ENCODE data around the gene PXDN. TPM values are rescaled to one million over a fixed set of nuclear protein-coding genes. Genes with fewer than 3 reads are reported as not detected.

Gene PXDN
- total RNA-seq, 1 experiment from 2014 or later, result 126 TPM

DNA sequence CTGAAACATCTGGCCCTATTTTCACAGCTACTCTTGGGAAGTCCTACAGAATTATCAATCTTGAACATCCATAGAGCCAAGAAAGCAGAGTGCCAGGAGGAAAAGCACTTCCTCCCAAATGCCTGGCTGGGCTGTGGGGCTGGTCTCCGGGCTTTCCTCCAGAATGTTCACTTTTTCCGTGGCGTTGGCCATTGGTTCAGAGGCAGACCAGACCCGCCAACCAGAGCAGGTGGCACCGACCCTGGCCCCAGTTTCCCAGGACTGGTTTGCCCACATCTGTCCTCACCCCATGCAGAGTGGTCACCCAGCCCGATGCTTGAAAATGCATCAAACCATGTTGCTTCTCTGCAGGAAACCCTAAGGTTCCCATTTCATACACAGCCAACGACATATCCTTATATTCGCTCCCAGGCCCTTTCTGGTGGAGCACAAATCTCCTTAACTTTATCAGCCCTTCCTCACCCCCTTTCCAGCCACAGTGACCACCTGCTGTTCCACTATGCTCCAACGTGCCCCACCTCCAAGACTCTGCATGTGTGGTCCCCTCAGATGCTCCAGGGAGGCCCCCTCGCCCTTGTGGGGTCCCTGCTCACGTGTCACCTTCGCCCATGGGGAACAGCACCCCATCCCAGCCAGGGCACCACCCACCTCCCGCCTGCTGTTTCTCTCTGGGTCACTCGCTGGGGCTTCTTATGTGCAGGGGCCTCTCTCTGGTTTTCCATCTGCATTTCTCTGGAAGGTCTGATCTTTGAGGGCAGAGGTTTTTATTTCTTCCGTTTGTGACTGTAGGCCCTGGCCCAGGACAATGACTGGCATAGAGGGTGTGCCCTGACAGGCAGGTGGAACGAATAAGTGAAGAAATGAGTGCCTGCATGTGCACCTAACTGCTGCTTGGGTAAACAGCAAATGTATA is 92.9 kb downstream of the PXDN start:
- DNase-seq (ENCODE audit: low read depth), result no peak

DNA sequence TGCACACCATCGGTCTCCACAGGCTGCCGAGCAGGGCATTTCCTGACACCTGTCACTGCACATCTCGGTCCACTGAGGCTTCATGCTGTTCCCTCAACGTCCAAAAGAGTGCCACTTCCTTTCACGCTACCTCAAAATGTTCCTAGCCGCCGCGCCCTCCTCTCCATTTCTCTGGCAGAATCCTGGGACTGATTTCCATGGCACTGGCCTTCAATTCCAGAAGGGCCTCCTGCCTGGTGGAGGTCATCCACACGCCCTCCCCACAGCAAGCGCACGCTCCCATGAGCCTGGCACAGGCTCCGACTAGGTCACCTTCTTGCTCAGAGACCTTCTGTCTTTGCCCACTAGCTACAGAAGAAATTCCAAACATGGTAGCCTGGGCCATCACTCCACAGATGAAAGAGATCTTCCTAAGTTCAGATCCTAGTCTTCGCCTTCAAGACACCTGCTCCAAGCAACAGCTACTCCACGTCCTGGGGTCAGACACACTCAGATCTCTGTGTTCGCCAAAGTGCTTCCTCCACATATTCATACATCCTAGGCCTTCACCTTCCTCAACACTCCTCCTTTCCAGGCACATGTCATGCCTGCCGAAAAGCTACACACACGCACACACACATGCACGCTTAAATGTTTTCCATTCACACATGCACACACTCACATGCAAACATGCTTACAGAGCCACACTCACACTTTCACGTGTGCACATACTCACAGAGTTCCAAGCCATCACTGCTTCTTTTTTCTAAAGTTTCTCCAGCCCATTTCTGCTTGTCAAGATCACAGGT is 94.0 kb downstream of the PXDN start:
- no peak for DNase-seq (ENCODE audit: low read depth)

DNA sequence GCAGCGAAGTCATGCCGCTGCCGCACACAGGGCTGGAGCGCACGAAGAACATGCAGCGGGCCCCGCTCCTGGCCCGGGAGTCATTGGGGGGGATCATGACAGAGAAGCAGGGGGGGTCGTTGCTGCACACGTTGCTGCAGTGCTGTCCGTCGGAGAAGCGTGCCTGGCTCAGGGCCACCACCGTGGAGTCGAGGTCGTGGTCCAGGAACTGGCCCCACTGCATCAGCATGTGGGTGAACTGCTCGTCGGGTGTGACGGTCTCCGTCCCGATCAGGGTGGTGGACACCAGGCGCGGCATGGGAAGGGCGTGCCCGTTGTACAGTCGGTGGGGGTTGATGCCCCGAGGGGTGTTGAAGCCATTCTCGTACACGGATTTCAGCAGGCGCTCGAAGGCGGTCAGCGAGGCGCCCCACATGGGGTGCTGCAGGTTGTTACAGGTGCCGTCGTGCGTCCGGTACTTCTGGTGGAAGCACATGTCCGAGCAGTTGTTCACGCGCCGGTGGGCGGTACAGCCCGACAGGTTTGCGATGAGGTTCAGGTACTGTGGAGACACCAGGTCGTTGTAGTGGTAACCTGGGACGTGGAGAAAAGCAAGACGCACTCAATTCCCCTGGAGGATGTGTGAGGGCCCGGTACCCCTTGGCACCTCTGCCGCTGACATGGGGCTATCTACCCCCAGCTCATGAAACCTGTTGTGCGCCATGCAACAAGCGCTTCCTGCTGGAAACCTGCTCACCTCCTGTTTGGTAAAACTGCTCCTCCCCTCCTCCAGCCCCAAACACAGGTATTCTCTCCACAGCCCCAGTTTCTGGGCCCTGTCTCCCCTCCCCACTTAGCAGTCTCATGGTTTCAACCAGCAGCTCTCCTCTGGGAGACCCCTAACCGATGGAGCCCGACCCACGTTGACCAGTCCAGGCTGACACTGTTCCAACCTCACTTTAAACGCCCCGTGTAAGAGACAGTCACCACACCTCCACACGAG is 94.9 kb downstream of the PXDN start:
- no peak for DNase-seq (ENCODE audit: low read depth)

DNA sequence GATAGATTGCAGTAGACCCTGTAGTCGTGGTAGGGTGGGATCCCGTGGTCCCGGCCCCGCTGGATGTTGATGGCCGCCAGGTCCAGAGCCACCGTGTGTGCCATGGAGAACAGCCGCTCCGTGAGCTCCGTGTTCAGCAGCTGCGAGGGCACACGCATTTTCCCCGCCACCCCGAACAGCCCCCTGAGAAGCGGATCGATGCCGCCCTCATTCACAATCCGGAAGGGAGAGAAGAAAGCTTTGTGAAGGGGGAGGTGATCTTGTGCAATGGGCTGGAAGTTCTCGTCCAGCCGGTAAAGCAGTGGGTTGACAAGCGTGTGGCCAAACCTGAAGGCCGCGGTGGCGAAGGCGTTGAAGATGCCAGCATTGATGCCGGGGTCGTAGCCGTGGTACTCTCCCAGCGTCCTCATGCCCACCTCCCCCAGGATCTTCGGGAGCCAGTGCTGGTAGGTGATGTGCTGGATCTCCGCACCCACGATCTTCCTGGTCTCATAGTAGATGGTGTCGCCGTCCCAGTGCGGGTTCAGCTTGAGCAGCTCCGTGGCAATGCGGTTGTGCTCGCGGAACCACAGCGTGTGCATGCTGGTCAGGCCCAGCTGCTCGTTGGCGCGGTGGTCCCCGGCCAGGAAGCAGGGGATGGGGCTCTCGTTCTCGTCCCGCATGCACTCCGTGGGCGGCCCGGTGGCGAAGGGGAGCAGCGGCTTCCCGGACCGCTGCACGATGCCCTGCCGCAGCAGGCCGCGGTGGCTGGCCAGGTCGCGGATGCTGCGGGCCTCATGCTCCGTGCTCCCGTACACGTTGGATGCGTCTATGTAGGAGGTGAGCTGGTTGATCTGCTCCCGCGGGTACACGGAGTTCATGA is 95.8 kb downstream of the PXDN start:
- DNase-seq (ENCODE audit: low read depth), result no peak

DNA sequence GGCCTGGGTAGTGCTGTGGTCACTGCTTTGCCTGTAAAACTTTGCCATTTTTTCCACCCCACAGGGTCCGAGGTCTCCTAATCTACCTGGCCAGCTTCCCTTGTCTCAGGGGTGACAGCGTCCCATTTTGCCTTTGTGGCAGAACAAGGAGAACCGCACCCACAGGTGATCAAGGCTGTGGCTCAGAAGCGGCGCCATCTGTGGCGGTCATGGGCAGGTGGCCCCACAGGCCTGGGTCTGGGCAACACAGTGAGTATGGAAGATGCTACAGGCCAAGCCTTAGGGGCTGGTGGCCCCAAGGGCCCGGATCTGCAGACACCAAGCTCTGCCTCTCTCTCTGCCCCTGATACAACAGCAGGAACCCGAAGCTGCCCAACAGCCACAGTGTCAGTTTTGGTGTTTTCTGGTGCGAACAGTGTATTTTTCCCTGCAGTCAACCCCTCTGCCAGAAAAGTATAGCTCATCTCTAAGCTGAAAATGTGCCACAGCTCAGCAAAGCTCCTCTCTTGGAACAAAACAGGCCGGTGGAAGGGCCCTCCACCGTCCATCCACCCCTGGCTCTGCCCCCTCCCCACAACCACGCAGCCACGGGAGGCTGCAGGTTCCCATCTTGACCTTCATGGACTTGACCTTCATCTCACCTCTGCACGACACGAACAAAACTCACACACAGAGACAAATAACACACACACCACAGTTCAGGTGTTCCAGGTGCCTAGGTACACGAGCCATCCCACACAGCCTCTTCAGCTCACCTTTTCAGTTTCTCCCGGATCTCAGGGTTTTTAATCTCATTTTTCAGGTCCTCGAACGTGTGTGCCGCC is 96.7 kb downstream of the PXDN start:
- no peak for DNase-seq (ENCODE audit: low read depth)

DNA sequence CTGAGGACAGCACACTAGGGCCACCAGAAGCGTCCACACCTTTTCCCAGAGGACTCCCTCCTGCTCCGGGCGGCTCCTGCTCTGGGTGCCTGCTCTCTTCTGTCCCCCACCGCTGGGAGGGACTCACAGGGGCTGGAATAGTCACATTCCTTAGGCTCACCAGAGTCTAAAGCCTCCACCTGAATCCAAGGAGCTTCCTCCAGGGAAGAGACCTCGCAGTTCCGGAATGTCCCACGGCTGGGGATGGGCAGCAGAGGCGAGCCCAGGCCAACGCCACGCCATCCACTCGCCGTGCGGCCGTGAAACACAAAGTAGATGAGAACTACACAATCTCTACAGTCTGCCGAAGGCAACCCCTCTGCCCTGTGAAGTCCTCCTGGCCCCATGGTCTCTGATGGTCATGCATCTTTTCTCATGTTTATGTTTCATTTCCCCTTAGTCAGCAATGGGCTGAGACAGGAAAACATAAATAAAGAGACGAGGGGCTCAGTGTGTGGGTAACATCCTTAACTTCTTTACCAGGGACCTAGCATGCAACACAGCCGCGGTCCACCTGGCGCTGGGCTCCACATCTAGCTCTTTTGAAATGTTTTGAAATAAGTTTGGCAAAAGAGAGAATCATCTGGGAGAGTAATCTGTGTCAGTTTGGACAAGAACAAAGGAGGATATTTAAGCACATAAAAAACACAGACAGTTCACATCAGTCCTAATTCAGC is 98.4 kb downstream of the PXDN start:
- DNase-seq (ENCODE audit: low read depth), result no peak

DNA sequence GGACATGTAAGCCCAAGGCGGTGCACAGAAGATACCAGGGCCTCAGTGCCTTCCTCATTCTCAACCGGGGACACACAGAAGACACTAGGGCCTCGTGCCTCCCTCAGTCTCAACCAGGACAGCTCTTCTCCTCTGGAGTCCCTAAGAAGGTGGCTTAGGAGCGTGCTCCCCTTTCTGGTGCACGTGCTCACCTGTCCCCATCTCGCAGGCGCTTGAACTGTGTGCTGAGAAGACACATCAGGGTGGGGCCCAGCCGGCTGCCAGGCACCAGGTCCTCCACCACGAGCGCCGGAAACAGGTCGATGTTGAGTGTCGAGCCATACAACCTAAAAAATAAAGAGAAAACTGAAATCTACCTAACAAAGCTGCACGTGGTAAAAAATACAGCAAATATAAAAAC is 99.9 kb downstream of the PXDN start:
- DNase-seq (ENCODE audit: low read depth), result no peak

DNA sequence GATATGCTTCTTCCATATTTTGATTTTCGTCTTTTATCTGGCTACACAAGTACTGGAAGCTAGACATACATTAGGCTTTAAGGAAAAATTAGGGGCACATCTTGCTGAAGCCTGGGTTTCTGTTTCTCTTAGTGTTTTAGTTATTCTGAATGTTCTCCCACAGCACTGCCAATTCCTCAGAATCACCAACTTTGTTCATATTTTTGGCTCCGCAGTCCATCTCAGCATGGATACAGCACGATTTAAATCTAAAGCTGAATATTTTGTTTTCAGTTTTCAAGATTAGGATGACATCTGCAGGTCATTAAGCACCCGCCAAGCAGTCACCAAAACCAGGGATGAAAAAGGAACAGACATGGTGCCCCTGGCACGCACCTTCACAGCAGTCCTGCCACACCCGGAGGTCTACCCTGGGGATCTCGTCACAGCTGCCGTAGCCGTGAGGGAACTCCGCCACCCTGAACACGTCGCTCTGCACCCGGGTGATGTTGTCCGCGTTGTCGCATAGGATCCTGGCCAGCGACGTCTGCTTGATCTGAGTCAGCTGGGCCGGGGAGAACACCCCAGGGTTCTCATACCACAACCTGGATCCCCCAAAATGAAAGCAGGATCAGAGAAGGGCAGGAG is 101.2 kb downstream of the PXDN start:
- no peak for DNase-seq (ENCODE audit: low read depth)

DNA sequence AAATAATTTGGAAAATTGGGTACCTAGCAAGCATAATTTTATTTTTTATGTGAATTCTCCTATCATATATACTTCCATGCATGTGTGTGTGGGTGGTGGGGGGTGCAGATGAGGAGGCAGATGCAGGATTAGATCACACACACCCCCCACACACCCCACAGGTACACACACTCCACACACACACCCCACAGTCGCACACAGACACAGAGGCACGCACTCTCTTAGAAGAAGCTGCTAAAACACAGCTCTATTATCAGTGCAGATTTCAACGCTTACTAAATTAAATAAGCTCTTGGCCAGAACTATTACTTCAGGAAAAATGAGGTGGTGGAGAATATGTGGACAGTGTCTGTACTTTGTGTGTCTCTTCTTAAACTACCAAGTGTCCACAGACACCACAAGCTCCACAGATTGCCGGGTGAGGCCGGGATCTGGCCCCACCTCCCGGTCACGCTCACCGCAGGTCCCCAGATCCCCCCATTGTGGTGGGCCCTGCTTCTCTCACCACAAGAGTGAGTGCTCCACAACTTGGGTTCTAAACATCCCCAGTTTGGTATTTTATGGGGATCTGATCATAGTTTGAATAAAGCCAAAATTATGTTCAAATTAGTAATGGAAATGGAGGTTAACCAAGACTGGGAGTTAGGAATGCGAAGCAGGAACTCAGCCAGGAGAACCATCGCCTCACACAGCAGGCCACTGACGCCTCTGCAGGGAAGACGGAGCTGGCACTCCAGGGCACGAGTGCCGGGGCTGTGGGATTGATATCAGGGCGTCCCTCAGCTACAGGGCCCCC is 102.1 kb downstream of the PXDN start:
- DNase-seq (ENCODE audit: low read depth), result no peak

DNA sequence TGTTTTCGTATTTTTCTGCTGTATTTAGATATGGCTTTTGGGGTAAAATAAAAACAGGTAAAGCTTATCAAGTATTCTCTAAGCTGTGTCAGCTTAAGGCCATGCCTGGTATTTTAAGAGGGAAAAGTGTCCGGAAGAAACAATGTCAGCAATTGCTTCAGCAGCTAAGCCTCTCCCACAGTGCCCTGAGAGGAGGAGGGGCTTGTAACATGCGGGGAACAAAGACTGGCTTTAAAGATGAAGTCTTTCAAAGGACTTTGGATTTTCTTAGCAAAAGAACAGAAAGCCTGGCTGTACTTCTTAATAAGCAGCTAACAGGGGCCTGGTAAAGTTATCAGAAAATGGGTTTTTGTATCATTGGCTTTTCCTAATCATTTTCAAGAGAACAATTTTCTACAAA is 102.8 kb downstream of the PXDN start:
- DNase-seq (ENCODE audit: low read depth), result no peak

DNA sequence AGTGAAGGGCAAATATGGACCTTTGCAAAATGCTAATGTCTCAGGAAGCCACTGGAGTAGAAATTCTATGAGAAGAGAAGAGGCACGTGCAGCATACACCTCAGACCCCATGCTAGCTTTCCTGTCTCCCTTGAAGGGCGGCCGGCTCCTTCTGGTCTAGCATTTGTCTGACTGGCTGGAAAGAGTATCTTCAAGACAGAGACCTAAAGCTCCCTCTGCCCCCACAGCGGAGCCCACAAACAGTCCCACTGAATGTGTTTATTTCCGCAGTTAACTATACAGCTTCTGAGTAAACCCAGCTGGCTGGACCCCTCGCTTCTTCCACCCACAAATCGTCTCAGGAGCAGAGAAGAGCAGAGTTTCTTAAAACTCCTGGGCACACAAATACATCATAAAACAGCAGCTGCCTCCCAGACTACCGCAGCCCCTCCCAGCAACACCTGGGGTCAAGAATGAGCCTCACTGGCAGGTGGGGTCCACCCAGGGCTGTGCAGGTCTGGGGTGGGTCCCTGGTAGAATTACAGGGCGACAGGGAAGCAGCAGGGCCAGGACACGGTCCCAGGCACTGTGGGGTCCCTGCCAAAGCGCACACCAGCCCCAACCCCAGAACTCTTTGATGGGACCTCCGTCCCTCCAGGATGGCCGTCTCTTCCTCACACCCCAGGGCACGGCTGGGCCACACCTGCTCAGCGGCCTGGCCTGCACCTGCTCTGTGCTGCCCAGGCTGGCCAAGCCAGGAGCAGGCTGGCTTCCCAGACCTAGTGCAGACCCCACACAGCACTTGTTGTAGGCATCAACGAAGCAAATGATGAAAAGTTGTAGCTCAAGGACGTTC is 103.8 kb downstream of the PXDN start:
- DNase-seq (ENCODE audit: low read depth), result no peak

DNA sequence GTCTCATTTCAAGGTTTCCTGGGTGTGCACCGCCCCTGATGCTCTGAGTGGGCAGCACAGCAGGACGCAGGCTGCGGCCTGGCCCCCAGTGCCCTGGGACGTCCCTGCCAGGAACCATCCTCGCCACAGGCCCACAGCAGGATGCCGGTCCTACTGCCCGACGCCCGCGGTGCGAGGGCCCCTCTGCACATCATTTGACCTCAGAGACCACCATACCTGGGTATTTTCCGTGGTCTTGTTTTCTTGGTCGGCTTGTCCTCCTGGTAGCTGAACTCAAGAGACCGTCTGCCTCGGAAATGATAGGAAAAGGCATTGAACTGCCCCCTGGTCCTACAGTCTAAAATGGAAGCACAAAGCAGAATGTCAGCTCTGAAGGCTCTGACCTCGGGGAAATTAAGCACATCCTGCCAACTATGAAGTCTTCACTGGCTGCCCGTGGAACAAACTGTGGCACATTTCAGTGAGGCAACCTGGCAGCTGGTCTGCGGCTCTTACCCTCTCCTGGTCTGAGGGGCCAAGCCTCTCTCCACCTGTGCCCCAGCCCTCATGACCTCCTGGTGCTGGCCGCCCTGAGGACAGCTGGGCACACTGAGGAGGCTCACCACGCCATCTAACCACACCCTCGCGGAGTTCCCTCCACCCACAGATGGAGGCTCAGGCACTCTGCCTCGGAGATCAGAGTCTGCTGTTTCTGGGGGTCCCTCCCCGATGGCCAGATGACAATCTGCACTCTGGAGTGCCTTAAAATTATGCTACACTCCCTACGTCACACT is 105.0 kb downstream of the PXDN start:
- DNase-seq (ENCODE audit: low read depth), result no peak

DNA sequence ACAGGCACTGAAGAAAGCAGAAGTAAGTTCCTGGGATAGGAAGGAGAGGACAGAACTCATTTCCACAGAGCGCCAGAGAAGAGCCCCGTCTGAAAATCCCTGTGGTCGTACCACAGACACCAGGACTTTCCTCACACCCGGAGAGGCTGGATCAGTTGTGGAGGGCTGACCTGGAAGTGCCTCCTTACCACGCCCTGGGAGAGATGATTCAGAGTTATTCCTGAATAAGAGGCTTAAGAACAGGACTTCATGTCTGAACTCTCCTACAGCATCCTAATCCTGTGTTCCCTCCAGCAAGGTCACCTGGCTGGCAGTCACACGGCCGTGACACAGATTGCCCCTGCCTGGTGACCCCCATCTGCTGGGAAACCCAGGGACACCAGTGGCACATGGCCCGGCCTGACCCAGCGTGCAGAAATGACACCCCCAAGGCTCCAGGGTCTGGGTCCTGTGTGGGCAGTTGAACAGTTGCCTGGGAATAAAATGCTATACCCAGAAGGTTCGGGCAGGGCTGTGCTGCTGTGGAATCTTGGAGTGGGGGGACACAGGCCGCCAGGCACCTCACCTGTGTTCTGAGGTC is 105.9 kb downstream of the PXDN start:
- DNase-seq (ENCODE audit: low read depth), result no peak

DNA sequence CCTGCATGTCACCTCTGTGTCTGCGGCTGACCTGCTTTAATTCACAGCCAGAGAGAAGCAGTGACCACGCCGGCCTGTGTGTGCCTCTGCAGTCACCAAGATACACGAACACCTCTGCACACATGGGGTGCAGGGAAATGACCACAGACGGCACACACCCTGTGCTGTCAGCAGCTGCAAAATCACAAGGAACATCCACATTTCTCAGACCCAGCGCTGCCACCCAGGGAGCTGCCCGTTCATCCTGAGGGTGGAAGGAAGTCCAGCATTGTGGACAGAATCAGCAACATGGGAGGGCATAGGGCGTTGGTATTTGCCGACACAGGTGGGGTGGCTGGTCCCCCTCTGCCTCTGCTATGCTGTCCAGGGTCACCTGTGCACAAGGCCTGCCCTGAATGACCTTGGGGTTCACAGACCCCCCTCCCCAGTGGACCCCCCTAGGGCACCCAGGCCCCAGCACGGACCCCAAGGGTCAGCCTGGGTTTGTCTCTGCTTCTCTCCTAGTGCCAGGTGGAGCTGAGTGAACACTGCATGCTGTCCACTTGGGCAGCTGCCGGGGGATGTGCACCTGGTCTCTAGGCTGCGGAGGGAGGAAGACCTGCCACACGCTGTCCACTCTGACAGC is 107.4 kb downstream of the PXDN start:
- DNase-seq (ENCODE audit: low read depth), result no peak

DNA sequence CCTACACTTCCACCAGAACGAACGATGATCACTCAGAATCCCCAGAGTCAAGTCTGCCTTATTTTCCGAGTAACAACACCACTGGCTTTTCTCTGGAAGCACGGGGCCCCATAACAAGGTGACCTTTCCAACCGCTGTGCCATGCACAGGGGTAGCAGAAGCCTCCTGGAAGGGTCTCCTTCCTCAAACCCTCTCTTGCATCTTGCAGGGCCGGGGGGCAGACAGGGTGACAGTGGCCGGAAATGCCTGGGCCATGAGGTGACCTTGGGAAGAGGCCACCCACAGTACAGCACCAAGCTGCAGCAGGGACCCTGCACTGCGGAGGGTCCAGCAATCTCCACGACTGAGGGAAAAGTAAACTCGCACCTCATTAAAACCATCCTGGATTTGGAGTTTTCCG is 108.5 kb downstream of the PXDN start:
- DNase-seq (ENCODE audit: low read depth), result no peak
